HG02884 (cell line): ENCODE measurements around the gene MED23.
A peak's percentile ranks its signal among the peaks of the same experiment; 100 is the strongest.
"Not testable (repeated sequence)": the region's sequence is repeated elsewhere in the genome, so short reads cannot be mapped to it uniquely, and the experiment has no call there.

Source experiments
- ATAC-seq: cut with Tn5 transposase; IDR thresholded peaks from one replicate; pipeline ENCODE4 v1.9.1; 2021; ENCODE audit warnings: mild to moderate bottlenecking, moderate library complexity; ENCODE audit not compliant: unreplicated experiment

MED23 gene

GRCh38 chr6:131574686-131575085 lies 53.4 kb downstream of the MED23 start:
- no peak for ATAC-seq

GRCh38 chr6:131574133-131574532 lies 53.9 kb downstream of the MED23 start:
- ATAC-seq = no peak

DNA sequence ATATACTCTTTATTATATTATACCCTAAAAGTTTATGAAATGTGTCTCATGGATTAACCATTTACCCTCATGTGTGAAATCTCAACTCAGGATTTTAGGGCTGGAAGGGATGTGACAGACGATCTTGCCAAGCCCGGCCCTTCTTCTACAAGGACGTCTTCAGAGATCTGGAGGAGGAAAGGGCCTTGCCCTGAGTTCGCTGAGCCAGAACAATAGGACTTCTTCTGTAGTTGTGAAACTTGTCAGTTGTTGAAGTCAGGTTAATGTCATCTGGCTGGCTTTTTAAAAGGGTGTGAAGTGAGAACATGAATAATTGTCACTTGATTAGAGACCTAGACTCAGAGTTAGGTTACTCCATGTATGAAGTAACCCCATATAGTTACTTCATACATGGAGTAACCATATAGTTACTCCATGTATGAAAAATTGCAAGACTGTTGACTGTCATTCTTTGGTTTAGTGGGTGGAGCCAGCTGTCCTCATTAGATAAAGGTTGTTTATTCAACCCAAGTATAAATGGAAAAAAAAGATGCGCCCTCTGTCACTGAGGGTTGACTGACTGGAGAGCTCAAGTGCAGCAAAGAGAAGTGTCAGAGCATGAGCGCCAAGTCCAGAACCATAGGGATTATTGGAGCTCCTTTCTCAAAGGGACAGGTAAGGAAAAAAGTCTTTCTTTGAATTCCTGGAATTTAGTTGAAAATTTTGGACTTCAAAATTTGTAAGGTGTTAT lies 55.2 kb downstream of the MED23 start, which contains the start of gene ARG1:
TSS of gene ARG1 (plus strand) at position 541 of the 730 bp plus-strand sequence. CDS start at position 598, 57 bp downstream.
- ATAC-seq = no peak

GRCh38 chr6:131568726-131569125 lies 59.3 kb downstream of the MED23 start:
- ATAC-seq = no peak

DNA sequence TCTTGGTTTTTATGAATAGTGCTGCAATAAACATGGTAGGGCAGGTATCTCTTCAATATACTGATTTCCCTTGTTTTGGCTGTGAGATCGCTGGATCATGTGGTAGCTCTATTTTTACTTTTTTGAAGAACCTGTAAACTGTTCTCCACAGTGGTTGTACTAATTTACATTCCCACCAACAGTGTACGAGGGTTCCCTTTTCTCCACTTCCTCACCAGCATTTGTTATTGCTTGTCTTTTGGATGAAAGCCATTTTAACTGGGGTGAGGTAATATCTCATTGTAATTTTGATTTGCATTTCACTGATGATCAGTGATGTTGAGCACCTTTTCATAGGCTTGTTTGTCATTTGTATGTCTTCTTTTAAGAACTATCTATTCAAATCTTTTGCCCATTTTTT lies 63.0 kb downstream of the MED23 start:
- no peak for ATAC-seq

GRCh38 chr6:131561925-131562707 lies 65.9 kb downstream of the MED23 start:
- ATAC-seq = no peak

- ATAC-seq = no peak
These were observed 69.1 kb downstream of the MED23 start for GRCh38 chr6:131558922-131559321.

GRCh38 chr6:131555992-131556391 lies 72.0 kb downstream of the MED23 start:
- ATAC-seq = no peak

GRCh38 chr6:131552572-131552971 lies 75.5 kb downstream of the MED23 start:
- no peak for ATAC-seq

DNA sequence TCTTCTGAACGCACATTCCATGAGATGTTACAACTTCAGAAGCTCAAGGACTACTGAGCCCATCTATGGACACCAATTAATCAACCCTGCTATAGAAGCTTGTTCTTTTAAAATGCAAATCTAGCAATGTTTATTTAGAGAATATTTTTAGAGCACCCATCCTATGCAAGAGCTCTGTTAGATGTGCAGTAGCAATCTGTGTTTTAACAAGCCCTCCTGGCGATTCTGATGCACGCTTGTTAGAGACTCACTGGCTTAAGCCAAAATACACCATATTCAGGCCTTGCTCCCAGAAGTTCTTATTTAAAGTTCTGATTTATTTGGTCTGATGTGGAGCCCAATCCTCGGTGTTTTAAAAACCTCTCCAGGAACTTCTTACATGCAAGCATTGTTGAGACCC lies 76.1 kb downstream of the MED23 start:
- no peak for ATAC-seq

GRCh38 chr6:131549811-131550210 lies 78.2 kb downstream of the MED23 start:
- ATAC-seq = no peak

- ATAC-seq = no peak
These were observed 79.6 kb downstream of the MED23 start for GRCh38 chr6:131548441-131548840.

DNA sequence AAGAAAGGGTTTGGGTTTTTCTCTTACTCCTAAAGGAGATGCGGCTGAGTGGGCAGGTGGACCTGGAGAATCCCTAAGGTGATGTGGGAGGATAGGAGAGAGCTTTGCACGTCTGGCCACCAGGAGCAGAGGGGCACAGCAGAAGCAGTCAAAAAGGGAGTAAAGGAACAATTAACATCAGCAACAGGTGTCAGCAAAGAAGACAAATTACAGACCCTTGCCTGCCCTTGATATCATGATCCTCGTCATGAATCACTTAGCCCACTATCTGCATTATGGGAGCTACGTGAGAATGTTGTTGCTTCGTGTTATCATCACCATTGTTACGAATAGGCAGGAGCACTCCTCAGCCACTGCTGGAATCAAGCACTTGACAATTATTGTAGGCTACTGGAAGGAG lies 80.6 kb downstream of the MED23 start:
- ATAC-seq = no peak

DNA sequence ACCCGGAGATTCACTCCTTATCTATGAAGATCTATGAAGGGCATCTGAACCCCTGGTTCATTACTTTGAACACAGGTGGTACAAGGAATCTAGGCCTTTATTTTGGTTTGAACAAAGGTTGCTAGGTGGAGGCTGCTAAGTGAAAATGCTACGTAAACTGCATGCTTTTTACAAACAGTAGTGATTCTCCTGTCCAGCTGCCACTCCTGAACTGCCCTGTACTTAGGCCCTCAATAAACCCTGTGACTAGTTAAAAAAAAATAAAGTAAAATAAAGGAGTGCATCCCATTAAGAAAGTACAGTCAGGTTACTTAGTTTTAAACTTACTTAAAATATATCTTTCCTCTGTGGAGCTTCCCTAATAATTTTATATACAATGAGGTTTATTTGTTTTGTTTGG lies 82.7 kb downstream of the MED23 start:
- no peak for ATAC-seq

- not testable (repeated sequence) for ATAC-seq
These were observed 89.4 kb downstream of the MED23 start for GRCh38 chr6:131538615-131539014.

DNA sequence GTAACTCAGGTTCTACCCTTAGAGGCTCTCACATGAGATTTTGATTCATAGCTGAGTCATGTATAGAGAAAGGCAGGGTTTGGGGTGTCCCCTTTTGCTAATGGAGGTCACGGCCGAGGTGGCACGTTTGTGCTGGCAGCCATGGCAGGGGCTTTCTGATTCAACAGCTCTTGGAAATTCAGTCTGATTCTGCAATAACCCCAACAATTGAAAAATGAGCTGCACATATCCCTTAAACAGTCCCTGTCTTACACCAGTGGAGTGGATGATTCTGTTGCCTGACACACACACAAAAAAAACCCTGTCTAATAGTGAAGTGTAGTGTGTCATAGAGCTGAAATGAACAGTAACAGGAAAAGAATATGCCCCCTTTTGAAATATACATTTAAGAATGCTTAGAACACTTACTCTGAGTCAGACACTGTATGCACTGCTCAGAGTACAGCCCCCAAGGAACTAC lies 95.4 kb downstream of the MED23 start:
- peak; percentile 97 for ATAC-seq

- ATAC-seq = not testable (repeated sequence)
These were observed 96.4 kb downstream of the MED23 start for GRCh38 chr6:131531681-131532080.

GRCh38 chr6:131530936-131531335 lies 97.1 kb downstream of the MED23 start:
- ATAC-seq = not testable (repeated sequence)

DNA sequence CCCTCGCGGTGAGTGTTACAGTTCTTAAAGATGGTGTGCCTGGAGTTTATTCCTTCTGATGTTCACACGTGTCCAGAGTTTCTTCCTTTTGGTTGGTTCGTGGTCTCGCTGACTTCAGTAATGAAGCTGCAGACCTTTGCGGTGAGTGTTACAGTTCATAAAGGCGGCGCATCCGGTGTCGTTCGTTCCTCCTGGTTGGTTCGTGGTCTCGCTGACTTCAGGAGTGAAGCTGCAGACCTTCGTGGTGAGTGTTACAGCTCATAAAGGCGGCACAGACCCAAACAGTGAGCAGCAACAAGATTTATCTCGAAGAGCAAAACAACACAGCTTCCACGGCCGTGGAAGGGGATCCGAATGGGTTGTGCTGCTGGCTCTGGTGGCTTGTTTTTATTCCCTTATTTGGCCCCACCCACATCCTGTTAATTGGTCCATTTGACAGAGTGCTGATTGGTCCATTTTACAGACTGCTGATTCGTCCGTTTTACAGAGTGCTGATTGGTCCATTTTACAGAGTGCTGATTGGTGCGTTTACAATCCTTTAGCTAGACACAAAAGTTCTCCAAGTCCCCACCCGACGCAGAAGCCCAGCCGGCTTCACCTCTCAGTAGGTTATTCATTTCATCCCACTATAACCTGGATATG lies 103.2 kb downstream of the MED23 start:
- ATAC-seq = no peak

GRCh38 chr6:131523988-131524673 lies 103.9 kb downstream of the MED23 start:
- no peak for ATAC-seq
